Endodermal cell (in vitro differentiated cells): ENCODE results near the gene TCTN2. TPM values are rescaled to one million over a fixed set of nuclear protein-coding genes. Genes with fewer than 3 reads are reported as not detected.

Experiments used
- DNase-seq: peaks from one replicate; pipeline ENCODE4 v3.0.0-alpha.2; 2017
- H3K27ac ChIP-seq: 2 replicates; pipeline ENCODE4 v1.5.1; 2013; ENCODE audit warnings: mild to moderate bottlenecking, low read depth, low read length, moderate library complexity
- H3K27me3 ChIP-seq: 2 replicates; pipeline ENCODE4 v1.6.1; 2013; ENCODE audit warnings: mild to moderate bottlenecking, low read length, moderate library complexity; ENCODE audit not compliant: insufficient read depth, control insufficient read depth, poor library complexity, severe bottlenecking
- H3K36me3 ChIP-seq: 2 replicates; pipeline ENCODE4 v1.7.0; 2013; ENCODE audit warnings: mild to moderate bottlenecking, low read length, moderate library complexity; ENCODE audit not compliant: control insufficient read depth, insufficient read depth
- H3K4me1 ChIP-seq: one replicate; pipeline ENCODE4 v1.7.0; 2013; ENCODE audit warnings: low read length; ENCODE audit not compliant: control insufficient read depth, insufficient read depth
- H3K4me3 ChIP-seq: 2 replicates; pipeline ENCODE4 v1.5.1; 2013; ENCODE audit warnings: mild to moderate bottlenecking, low read length, moderate library complexity
- H3K9ac ChIP-seq: 2 replicates; pipeline ENCODE4 v1.6.1; 2013; ENCODE audit warnings: mild to moderate bottlenecking, low read length, moderate library complexity; ENCODE audit not compliant: poor library complexity, severe bottlenecking; ENCODE audit errors: extremely low read depth
- H3K9me3 ChIP-seq: 2 replicates; pipeline ENCODE4 v1.6.1; 2013; ENCODE audit warnings: mild to moderate bottlenecking, low read length, moderate library complexity; ENCODE audit not compliant: control insufficient read depth
- H3K27ac Mint-ChIP-seq: 2 replicates; pipeline ENCODE4 v1.8.0; 2020; ENCODE audit warnings: mixed read lengths
- H3K27me3 Mint-ChIP-seq: 2 replicates; pipeline ENCODE4 v1.8.0; 2021; ENCODE audit warnings: mild to moderate bottlenecking, mixed read lengths; ENCODE audit not compliant: insufficient read depth
- H3K36me3 Mint-ChIP-seq: 2 replicates; pipeline ENCODE4 v1.8.0; 2020; ENCODE audit warnings: low read depth, mixed read lengths
- H3K4me1 Mint-ChIP-seq: 2 replicates; pipeline ENCODE4 v1.8.0; 2020; ENCODE audit warnings: mixed read lengths
- H3K4me3 Mint-ChIP-seq: 2 replicates; pipeline ENCODE4 v1.8.0; 2020; ENCODE audit warnings: mild to moderate bottlenecking, moderate library complexity, mixed read lengths
- H3K9me3 Mint-ChIP-seq: 2 replicates; pipeline ENCODE4 v1.8.0; 2020; ENCODE audit warnings: mild to moderate bottlenecking, mixed read lengths
- WGBS, 2 experiments: methylation state at CpG; one replicate each; pipeline versions ENCODE4 v1.1.5 to v1.1.7; 2013; ENCODE audit warnings: missing lambda C conversion rate in 2 of 2, mixed read lengths in 1 of 2; ENCODE audit not compliant: insufficient coverage in 1 of 2, insufficient read length in 1 of 2; 5-methylcytosine and 5-hydroxymethylcytosine counted together
- total RNA-seq, 2 donors: library from RNA; stranded (reverse); fragmentation: NEBNext Ultra II Directional in 1 of 2; extraction: Animal tissue kit (Norgen Biotek cat#: 25700) in 1 of 2; gene quantifications; 2 replicates in 1 of 2; 3 replicates in 1 of 2; pipeline ENCODE4 v1.2.1, GENCODE V29; 2021
- TF ChIP-seq, protein P1 (sequence below): fragments of 200-600 bp; sonication (generic); conservative IDR thresholded peaks from 2 replicates; pipeline ENCODE4 v1.5.0; 2021; ENCODE audit warnings: antibody characterized with exemption, mild to moderate bottlenecking

TCTN2 gene
- total RNA-seq, 2 donors from 2014 or later = 19.2 to 25.6 TPM

DNA sequence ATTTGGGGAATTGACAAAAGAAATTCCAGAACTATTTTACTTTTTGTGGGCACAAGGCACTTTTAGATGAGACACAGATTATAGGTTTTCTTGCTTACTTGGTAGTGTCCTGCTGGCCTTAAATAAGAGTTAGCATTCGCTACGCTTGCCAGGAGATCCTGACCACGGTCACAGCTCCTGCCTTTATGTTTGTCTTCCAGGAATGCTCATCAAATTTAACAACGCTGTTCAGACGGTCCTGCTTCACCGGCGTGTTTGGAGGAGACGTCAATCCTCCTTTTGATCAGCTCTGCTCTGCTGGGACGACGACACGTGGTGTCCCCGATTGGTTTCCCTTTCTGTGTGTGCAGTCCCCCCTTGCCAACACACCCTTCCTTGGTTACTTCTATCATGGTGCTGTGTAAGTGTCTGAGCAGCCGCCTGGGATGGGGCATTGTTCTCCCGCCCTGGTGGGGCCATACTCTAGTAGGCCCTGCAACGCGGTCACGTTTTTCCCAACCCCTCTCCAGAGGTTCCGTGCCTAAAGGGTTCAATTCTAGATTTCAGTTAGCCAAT, 15.8 kb downstream of the TCTN2 start:
- Mint-ChIP-seq H3K4me3 (no peak overlapping the region), H3K4me1 (no peaks in the 10 kb centered on the region), H3K9me3 (no peaks in the 10 kb centered on the region), H3K27ac (no peak overlapping the region), H3K36me3 (peaks cover 50% of the 10 kb centered on the region), H3K27me3 (no peaks in the 10 kb centered on the region)
- 94 to 97% methylated on average over 15 to 18 of the region's 18 CpGs for WGBS, 2 experiments
- Histone ChIP-seq H3K4me3 (no peak overlapping the region), H3K27me3 (no peaks in the 10 kb centered on the region), H3K4me1 (no peaks in the 10 kb centered on the region), H3K27ac (no peak overlapping the region), H3K36me3 (peaks cover 41% of the 10 kb centered on the region), H3K9me3 (no peaks in the 10 kb centered on the region), H3K9ac (no peak overlapping the region)
- TF ChIP-seq, protein P1, sequence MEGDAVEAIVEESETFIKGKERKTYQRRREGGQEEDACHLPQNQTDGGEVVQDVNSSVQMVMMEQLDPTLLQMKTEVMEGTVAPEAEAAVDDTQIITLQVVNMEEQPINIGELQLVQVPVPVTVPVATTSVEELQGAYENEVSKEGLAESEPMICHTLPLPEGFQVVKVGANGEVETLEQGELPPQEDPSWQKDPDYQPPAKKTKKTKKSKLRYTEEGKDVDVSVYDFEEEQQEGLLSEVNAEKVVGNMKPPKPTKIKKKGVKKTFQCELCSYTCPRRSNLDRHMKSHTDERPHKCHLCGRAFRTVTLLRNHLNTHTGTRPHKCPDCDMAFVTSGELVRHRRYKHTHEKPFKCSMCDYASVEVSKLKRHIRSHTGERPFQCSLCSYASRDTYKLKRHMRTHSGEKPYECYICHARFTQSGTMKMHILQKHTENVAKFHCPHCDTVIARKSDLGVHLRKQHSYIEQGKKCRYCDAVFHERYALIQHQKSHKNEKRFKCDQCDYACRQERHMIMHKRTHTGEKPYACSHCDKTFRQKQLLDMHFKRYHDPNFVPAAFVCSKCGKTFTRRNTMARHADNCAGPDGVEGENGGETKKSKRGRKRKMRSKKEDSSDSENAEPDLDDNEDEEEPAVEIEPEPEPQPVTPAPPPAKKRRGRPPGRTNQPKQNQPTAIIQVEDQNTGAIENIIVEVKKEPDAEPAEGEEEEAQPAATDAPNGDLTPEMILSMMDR = no peak
- no peak for DNase-seq

DNA sequence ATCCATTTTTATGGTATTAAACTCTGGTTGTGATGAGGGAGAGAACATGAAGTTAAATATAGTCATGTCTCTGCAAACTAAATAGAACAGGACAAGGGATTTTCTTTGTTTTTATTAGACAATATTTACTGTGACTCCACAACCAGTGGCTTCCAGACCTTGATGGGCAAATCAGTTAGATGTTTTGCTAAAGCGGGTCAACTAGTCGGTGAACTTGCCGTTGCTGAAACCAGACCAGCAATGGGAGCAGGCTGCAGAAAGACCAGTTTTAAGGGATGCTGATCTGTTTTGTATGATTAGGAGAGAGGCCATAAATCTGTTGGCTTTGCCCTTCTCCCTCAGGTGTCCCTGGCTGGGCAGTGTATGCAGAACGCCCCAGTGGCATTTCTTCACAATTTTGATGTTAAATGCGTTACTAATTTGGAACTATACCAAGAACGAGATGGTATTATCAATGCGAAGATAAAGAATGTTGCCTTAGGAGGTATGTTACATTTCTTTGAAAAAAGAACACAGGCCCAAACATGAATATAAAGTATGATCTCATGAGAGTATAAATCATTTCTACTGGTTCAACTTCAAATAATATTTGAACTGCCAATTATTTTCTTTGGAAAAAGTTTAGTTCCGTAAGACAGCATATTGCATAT, 19.4 kb downstream of the TCTN2 start:
- Mint-ChIP-seq H3K4me1 (no peaks in the 10 kb centered on the region), H3K27ac (no peak overlapping the region), H3K9me3 (no peaks in the 10 kb centered on the region), H3K36me3 (peaks cover 52% of the 10 kb centered on the region), H3K27me3 (no peaks in the 10 kb centered on the region), H3K4me3 (no peak overlapping the region)
- no peak for DNase-seq
- Histone ChIP-seq H3K36me3 (peaks cover 59% of the 10 kb centered on the region), H3K9me3 (no peaks in the 10 kb centered on the region), H3K4me1 (no peaks in the 10 kb centered on the region), H3K9ac (no peak overlapping the region), H3K27me3 (no peaks in the 10 kb centered on the region), H3K27ac (no peak overlapping the region), H3K4me3 (no peak overlapping the region)
- TF ChIP-seq, protein P1 = no peak
- 95 to 100% methylated on average over 5 to 7 of the region's 8 CpGs for WGBS, 2 experiments

DNA sequence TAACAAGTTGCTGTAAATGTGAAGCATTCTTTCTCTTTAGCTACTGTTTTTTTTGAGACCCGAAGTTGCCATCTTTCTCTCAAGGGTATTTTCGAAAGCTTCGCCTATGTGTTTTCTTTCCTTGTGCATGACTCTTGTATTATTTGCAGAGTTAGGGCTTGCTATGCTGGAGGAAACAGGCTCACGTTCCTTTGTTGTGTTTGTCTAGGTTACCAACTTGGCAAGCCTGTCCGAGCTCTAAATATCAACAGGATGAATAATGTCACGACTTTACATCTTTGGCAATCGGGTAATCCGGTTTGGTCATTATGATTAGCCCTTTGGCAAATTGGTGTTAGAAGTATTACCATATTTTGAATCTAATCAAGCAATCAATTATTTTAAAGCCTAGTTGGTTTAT, 25.3 kb downstream of the TCTN2 start:
- Mint-ChIP-seq H3K4me1 (no peaks in the 10 kb centered on the region), H3K4me3 (no peak overlapping the region), H3K9me3 (no peaks in the 10 kb centered on the region), H3K27me3 (no peaks in the 10 kb centered on the region), H3K36me3 (peaks cover 57% of the 10 kb centered on the region), H3K27ac (no peak overlapping the region)
- H3K27ac ChIP-seq = no peak overlapping the region
- TF ChIP-seq, protein P1 = no peak
- H3K4me3 ChIP-seq = no peak overlapping the region
- H3K9ac ChIP-seq = no peak overlapping the region
- no peaks in the 10 kb centered on the region for H3K4me1 ChIP-seq
- DNase-seq = no peak
- peaks cover 62% of the 10 kb centered on the region for H3K36me3 ChIP-seq
- H3K9me3 ChIP-seq = no peaks in the 10 kb centered on the region
- H3K27me3 ChIP-seq = no peaks in the 10 kb centered on the region
- WGBS, 2 experiments = 92 to 93% methylated on average over 5 to 6 of the region's 8 CpGs
